Liver (tissue), 9 donors: Measurements from ENCODE around the gene STIM2. TPM values are rescaled to one million over a fixed set of nuclear protein-coding genes. Genes with fewer than 3 reads are reported as not detected.

Source experiments
- DNase-seq: peaks from one replicate; pipeline ENCODE4 v3.0.0-alpha.2; 2017; ENCODE audit warnings: low spot score
- H3K27ac ChIP-seq, 2 donors: one replicate each; pipeline ENCODE4 v1.7.0; 2013; ENCODE audit warnings: inconsistent platforms in 2 of 2, low read length in 2 of 2, control low read depth in 1 of 2, low read depth in 1 of 2, mild to moderate bottlenecking in 1 of 2
- H3K27me3 ChIP-seq, 4 donors: one replicate each; pipeline versions ENCODE4 v1.6.1 to v1.7.0; 2013; ENCODE audit warnings: low read length in 3 of 4, inconsistent platforms in 1 of 4, mild to moderate bottlenecking in 1 of 4, moderate library complexity in 1 of 4; ENCODE audit not compliant: control insufficient read depth in 4 of 4, insufficient read depth in 4 of 4
- H3K36me3 ChIP-seq, 4 donors: one replicate each; pipeline versions ENCODE4 v1.6.1 to v1.7.0; 2013; ENCODE audit warnings: low read length in 3 of 4, mild to moderate bottlenecking in 3 of 4, low read depth in 1 of 4, moderate library complexity in 1 of 4; ENCODE audit not compliant: control insufficient read depth in 4 of 4, insufficient read depth in 3 of 4
- H3K4me1 ChIP-seq, 4 donors: one replicate each; pipeline versions ENCODE4 v1.6.1 to v1.7.0; 2013; ENCODE audit warnings: low read length in 3 of 4, mild to moderate bottlenecking in 3 of 4, moderate library complexity in 1 of 4; ENCODE audit not compliant: control insufficient read depth in 4 of 4, insufficient read depth in 4 of 4
- H3K4me3 ChIP-seq, 3 donors: one replicate each; pipeline versions ENCODE4 v1.6.1 to v1.7.0; 2013; ENCODE audit warnings: low read length in 3 of 3, control low read depth in 1 of 3, low read depth in 1 of 3, mild to moderate bottlenecking in 1 of 3
- H3K9ac ChIP-seq, 2 donors: one replicate each; pipeline ENCODE4 v1.7.0; 2013; ENCODE audit warnings: low read length in 2 of 2, mild to moderate bottlenecking in 2 of 2, moderate library complexity in 2 of 2, control low read depth in 1 of 2, low read depth in 1 of 2
- H3K9me3 ChIP-seq, 4 donors: one replicate each; pipeline versions ENCODE4 v1.6.1 to v1.7.0; 2013; ENCODE audit warnings: low read length in 3 of 4; ENCODE audit not compliant: control insufficient read depth in 4 of 4
- EGR1 ChIP-seq, 2 donors: IDR thresholded peaks; 2 replicates each; pipeline ENCODE4 v1.6.1; 2016 to 2018; ENCODE audit warnings: antibody characterized with exemption in 2 of 2, low read depth in 2 of 2
- FOXA2 ChIP-seq: IDR thresholded peaks from 2 replicates; pipeline ENCODE4 v1.6.1; 2016; ENCODE audit warnings: antibody characterized with exemption
- GABPA ChIP-seq, 2 donors: IDR thresholded peaks in 1 of 2; conservative IDR thresholded peaks in 1 of 2; 2 replicates each; pipeline ENCODE4 v1.6.1; 2016; ENCODE audit warnings: antibody characterized with exemption in 2 of 2, mild to moderate bottlenecking in 1 of 2, moderate library complexity in 1 of 2
- HNF4A ChIP-seq, 2 donors: conservative IDR thresholded peaks; 2 replicates each; pipeline ENCODE4 v1.6.1; 2016; ENCODE audit warnings: antibody characterized with exemption in 2 of 2, mild to moderate bottlenecking in 2 of 2
- JUND ChIP-seq, 2 donors: IDR thresholded peaks; 2 replicates each; pipeline ENCODE4 v1.6.1; 2016; ENCODE audit warnings: antibody characterized with exemption in 2 of 2
- MAX ChIP-seq: IDR thresholded peaks from 2 replicates; pipeline ENCODE4 v1.6.1; 2016; ENCODE audit warnings: antibody characterized with exemption
- NR2F2 ChIP-seq: IDR thresholded peaks from 2 replicates; pipeline ENCODE4 v1.6.1; 2016; ENCODE audit warnings: antibody characterized with exemption
- RAD21 ChIP-seq, 2 donors: IDR thresholded peaks; 2 replicates each; pipeline ENCODE4 v1.6.1; 2016; ENCODE audit warnings: antibody characterized with exemption in 2 of 2, mild to moderate bottlenecking in 2 of 2
- REST ChIP-seq: IDR thresholded peaks from 2 replicates; pipeline ENCODE4 v1.6.1; 2016; ENCODE audit warnings: antibody characterized with exemption, mild to moderate bottlenecking
- SP1 ChIP-seq: IDR thresholded peaks from 2 replicates; pipeline ENCODE4 v1.6.1; 2018; ENCODE audit warnings: antibody characterized with exemption, mild to moderate bottlenecking
- TAF1 ChIP-seq: conservative IDR thresholded peaks from 2 replicates; pipeline ENCODE4 v1.6.1; 2016; ENCODE audit warnings: antibody characterized with exemption, mild to moderate bottlenecking
- YY1 ChIP-seq: IDR thresholded peaks from 2 replicates; pipeline ENCODE4 v1.6.1; 2016; ENCODE audit warnings: antibody characterized with exemption, mild to moderate bottlenecking
- ZBTB33 ChIP-seq: IDR thresholded peaks from 2 replicates; pipeline ENCODE4 v1.6.1; 2016; ENCODE audit warnings: antibody characterized with exemption
- WGBS: extraction: QIAGEN DNeasy Blood & Tissue Kit; methylation state at CpG from one replicate; pipeline ENCODE4 v1.1.7; 2013; 5-methylcytosine and 5-hydroxymethylcytosine counted together
- polyA plus RNA-seq, 2 donors: library from polyadenylated mRNA; stranded (reverse) in 1 of 2; unstranded in 1 of 2; fragments of 200-250 nt in 1 of 2; fragments of >200 nt in 1 of 2; fragmentation: Nextera tagmentation in 1 of 2; extraction: Ambion mirVana in 1 of 2; gene quantifications; one replicate each; pipeline versions ENCODE4 v1.2.1 to v1.2.3, GENCODE V29; 2013 to 2015
- total RNA-seq, 2 donors: library from RNA; depleted of rRNA; stranded (reverse); fragments of >200 nt; gene quantifications; one replicate each; pipeline ENCODE4 v1.2.3, GENCODE V29; 2014
- donor health status: healthy.
- donor health status: healthy.
- donor health status: healthy.
- donor health status: healthy.
- donor health status: healthy.

STIM2 gene
- total and polyA plus RNA-seq, 4 donors = 5.4 to 11.1 (median 6.9) TPM

- TF ChIP-seq FOXA2 (no peak), NR2F2 (no peak), SP1 (no peak), MAX (no peak)
- H3K27me3 ChIP-seq = no peaks in the 10 kb centered on the region
- no peak overlapping the region for H3K4me3 ChIP-seq
- no peak overlapping the region for H3K9ac ChIP-seq
- H3K4me1 ChIP-seq = peaks cover 0 to 1% (median 0%) of the 10 kb centered on the region in 4 donors
- WGBS = 73% methylated on average over 5 of the region's 5 CpGs
- H3K9me3 ChIP-seq = no peaks in the 10 kb centered on the region
- no peak overlapping the region for H3K27ac ChIP-seq
- no peak for DNase-seq
- H3K36me3 ChIP-seq = peaks cover 0 to 2% (median 0%) of the 10 kb centered on the region in 4 donors
Measured at GRCh38 chr4:26884486-26884988, 23.9 kb downstream of the STIM2 start.

- H3K4me1 ChIP-seq = peaks cover 0 to 1% (median 0%) of the 10 kb centered on the region in 4 donors
- no peaks in the 10 kb centered on the region for H3K27me3 ChIP-seq
- H3K36me3 ChIP-seq = peaks cover 0 to 2% (median 0%) of the 10 kb centered on the region in 4 donors
- WGBS = 68% methylated on average over 2 of the region's 2 CpGs
- no peak for DNase-seq
- TF ChIP-seq YY1 (no peak), RAD21 (IDR thresholded peaks at IDR 0.05) (no peak), NR2F2 (no peak)
- no peaks in the 10 kb centered on the region for H3K9me3 ChIP-seq
- peak overlapping the region in 1 of 2 donors; percentile 31 for H3K27ac ChIP-seq
- no peak overlapping the region for H3K4me3 ChIP-seq
- peak overlapping the region in 1 of 2 donors; percentile 65 for H3K9ac ChIP-seq
Measured at GRCh38 chr4:26885912-26886274, 25.3 kb downstream of the STIM2 start.

GRCh38 chr4:26887143-26887542, 26.5 kb downstream of the STIM2 start:
- H3K36me3 ChIP-seq = no peaks in the 10 kb centered on the region
- H3K4me1 ChIP-seq = peaks cover 0 to 1% (median 0%) of the 10 kb centered on the region in 4 donors
- no peaks in the 10 kb centered on the region for H3K27me3 ChIP-seq
- H3K9me3 ChIP-seq = no peaks in the 10 kb centered on the region
- TF ChIP-seq JUND (IDR thresholded peaks at IDR 0.05) (no peak), REST (no peak), GABPA (IDR thresholded peaks at IDR 0.05 in 1 of 2, conservative IDR thresholded peaks at IDR 0.05 in 1 of 2) (no peak), TAF1 (no peak), HNF4A (conservative IDR thresholded peaks at IDR 0.05) (no peak)
- H3K9ac ChIP-seq = no peak overlapping the region
- no peak for DNase-seq
- H3K27ac ChIP-seq = no peak overlapping the region
- WGBS = 58% methylated on average over 3 of the region's 3 CpGs
- H3K4me3 ChIP-seq = no peak overlapping the region

- H3K27ac ChIP-seq = no peak overlapping the region
- no peak overlapping the region for H3K9ac ChIP-seq
- TF ChIP-seq FOXA2 = no peak
- no peak for TF ChIP-seq ZBTB33
- TF ChIP-seq EGR1 (IDR thresholded peaks at IDR 0.05; ENCODE audit: low read depth in 2 of 2) = no peak
- no peak for TF ChIP-seq GABPA (IDR thresholded peaks at IDR 0.05 in 1 of 2, conservative IDR thresholded peaks at IDR 0.05 in 1 of 2)
- TF ChIP-seq NR2F2 = no peak
- WGBS = 89% methylated on average over 2 of the region's 2 CpGs
- DNase-seq = no peak
- no peaks in the 10 kb centered on the region for H3K9me3 ChIP-seq
- H3K36me3 ChIP-seq = no peaks in the 10 kb centered on the region
- H3K27me3 ChIP-seq = no peaks in the 10 kb centered on the region
- H3K4me1 ChIP-seq = peaks cover 0 to 1% (median 0%) of the 10 kb centered on the region in 4 donors
- no peak overlapping the region for H3K4me3 ChIP-seq
Measured at GRCh38 chr4:26887809-26888208, 27.2 kb downstream of the STIM2 start.
